SU-DHL-6 (cell line): ENCODE results near the gene SPO11.

Experiments used
- H2AFZ ChIP-seq: fragments of 200-600 bp; sonication (generic); 2 replicates; pipeline ENCODE4 v1.6.1; 2014; ENCODE audit warnings: low read depth, mild to moderate bottlenecking, moderate library complexity, mixed read lengths, antibody characterized with exemption, low read length; ENCODE audit not compliant: severe bottlenecking
- H3F3A ChIP-seq: fragments of 200-600 bp; shearing (Covaris generic); 2 replicates; pipeline ENCODE4 v1.6.0; 2016; ENCODE audit warnings: antibody characterized with exemption, mild to moderate bottlenecking; ENCODE audit not compliant: insufficient read depth
- H3K27ac ChIP-seq: fragments of 200-600 bp; sonication (generic); 2 replicates; pipeline ENCODE4 v1.5.1; 2016; ENCODE audit warnings: low read depth, mild to moderate bottlenecking, low read length, moderate library complexity, mixed read lengths
- H3K27me3 ChIP-seq: fragments of 200-600 bp; sonication (generic), shearing (Covaris generic); 2 replicates; pipeline ENCODE4 v1.6.0; 2014; ENCODE audit warnings: mild to moderate bottlenecking, low read length
- H3K36me3 ChIP-seq: fragments of 200-600 bp; sonication (generic); 2 replicates; pipeline ENCODE4 v1.6.1; 2014; ENCODE audit warnings: mild to moderate bottlenecking, low read length, mixed read lengths
- H3K4me2 ChIP-seq: fragments of 300-600, 200-600 bp; shearing (Covaris generic), sonication (generic); 2 replicates; pipeline ENCODE4 v1.6.0; 2014; ENCODE audit warnings: low read length, low read depth, mild to moderate bottlenecking; ENCODE audit not compliant: poor library complexity, severe bottlenecking
- H3K4me3 ChIP-seq: fragments of 200-600 bp; sonication (generic); 2 replicates; pipeline ENCODE4 v1.5.1; 2014; ENCODE audit warnings: antibody characterized with exemption, low read length, mild to moderate bottlenecking, mixed read lengths; ENCODE audit not compliant: insufficient read depth, poor library complexity, severe bottlenecking
- H3K79me2 ChIP-seq: fragments of 200-600 bp; sonication (generic); 2 replicates; pipeline ENCODE4 v1.6.1; 2014; ENCODE audit warnings: mild to moderate bottlenecking, low read length, moderate library complexity; ENCODE audit not compliant: insufficient read depth
- H3K9ac ChIP-seq: fragments of 200-600 bp; sonication (generic); 2 replicates; pipeline ENCODE4 v1.7.0; 2014; ENCODE audit warnings: mild to moderate bottlenecking, low read length
- H3K9me2 ChIP-seq: fragments of 200-600 bp; sonication (generic); replicated peaks from 2 replicates; pipeline ENCODE4 v1.6.1; 2014; ENCODE audit warnings: low read length; ENCODE audit not compliant: insufficient read depth
- H3K9me3 ChIP-seq: fragments of 200-600 bp; sonication (generic); 2 replicates; pipeline ENCODE4 v1.6.1; 2014; ENCODE audit warnings: low read length, mixed read lengths; ENCODE audit not compliant: insufficient read depth
- H4K20me1 ChIP-seq: fragments of 200-600 bp; sonication (generic); 2 replicates; pipeline ENCODE4 v1.6.1; 2014; ENCODE audit warnings: low read depth, mild to moderate bottlenecking, antibody characterized with exemption, low read length, moderate library complexity, mixed read lengths
- CTCF ChIP-seq: fragments of 200-600 bp; sonication (generic); IDR thresholded peaks from one replicate; pipeline ENCODE4 v1.5.1; 2017; ENCODE audit warnings: antibody characterized with exemption, mild to moderate bottlenecking, low read length, moderate library complexity; ENCODE audit not compliant: insufficient read depth, poor library complexity, severe bottlenecking
- EZH2phosphoT487 ChIP-seq: fragments of 200-600 bp; sonication (generic), shearing (Covaris generic); conservative IDR thresholded peaks from 2 replicates; pipeline ENCODE4 v1.6.1; 2018; ENCODE audit warnings: mild to moderate bottlenecking, antibody characterized with exemption, low read length, moderate library complexity, mixed read lengths

Gene SPO11

DNA sequence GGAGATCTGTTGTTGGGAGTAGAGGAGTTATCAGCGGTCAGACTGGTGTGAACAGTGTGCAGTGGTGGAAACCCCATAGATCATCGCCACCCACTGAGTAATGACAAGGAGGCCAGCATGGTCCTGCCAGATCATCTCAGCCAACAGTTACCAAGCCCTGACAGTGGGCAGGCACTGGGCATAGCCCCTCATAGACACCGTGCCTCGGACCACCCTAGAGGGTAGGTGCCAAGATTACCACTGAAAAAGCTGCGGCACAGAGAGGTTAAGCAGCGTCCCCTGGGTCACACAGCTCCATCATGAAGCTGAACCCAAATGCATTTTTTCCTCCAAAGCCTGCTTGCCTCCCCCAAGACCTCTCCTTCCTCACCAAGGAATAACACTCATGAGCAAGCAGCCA is 41.7 kb upstream of the SPO11 start:
- TF ChIP-seq EZH2phosphoT487 (no peak), CTCF (no peak)
- Histone ChIP-seq H3F3A (peaks cover 10% of the 10 kb centered on the region), H4K20me1 (no peaks in the 10 kb centered on the region), H3K79me2 (no peaks in the 10 kb centered on the region), H2AFZ (no peak overlapping the region), H3K4me3 (no peak overlapping the region), H3K9ac (no peak overlapping the region), H3K4me2 (no peak overlapping the region), H3K27ac (no peak overlapping the region), H3K27me3 (no peaks in the 10 kb centered on the region), H3K36me3 (no peaks in the 10 kb centered on the region), H3K9me2 (no peaks in the 10 kb centered on the region), H3K9me3 (no peaks in the 10 kb centered on the region)

GRCh38 chr20:57288651-57289277 is 40.8 kb upstream of the SPO11 start:
- Histone ChIP-seq H3K4me3 (no peak overlapping the region), H3K4me2 (no peak overlapping the region), H3K9ac (no peak overlapping the region), H2AFZ (no peak overlapping the region), H3K36me3 (no peaks in the 10 kb centered on the region), H3K9me3 (no peaks in the 10 kb centered on the region), H3F3A (peaks cover 10% of the 10 kb centered on the region), H3K9me2 (no peaks in the 10 kb centered on the region), H3K79me2 (no peaks in the 10 kb centered on the region), H3K27ac (no peak overlapping the region), H3K27me3 (no peaks in the 10 kb centered on the region), H4K20me1 (no peaks in the 10 kb centered on the region)
- no peak for TF ChIP-seq EZH2phosphoT487
- no peak for TF ChIP-seq CTCF

DNA sequence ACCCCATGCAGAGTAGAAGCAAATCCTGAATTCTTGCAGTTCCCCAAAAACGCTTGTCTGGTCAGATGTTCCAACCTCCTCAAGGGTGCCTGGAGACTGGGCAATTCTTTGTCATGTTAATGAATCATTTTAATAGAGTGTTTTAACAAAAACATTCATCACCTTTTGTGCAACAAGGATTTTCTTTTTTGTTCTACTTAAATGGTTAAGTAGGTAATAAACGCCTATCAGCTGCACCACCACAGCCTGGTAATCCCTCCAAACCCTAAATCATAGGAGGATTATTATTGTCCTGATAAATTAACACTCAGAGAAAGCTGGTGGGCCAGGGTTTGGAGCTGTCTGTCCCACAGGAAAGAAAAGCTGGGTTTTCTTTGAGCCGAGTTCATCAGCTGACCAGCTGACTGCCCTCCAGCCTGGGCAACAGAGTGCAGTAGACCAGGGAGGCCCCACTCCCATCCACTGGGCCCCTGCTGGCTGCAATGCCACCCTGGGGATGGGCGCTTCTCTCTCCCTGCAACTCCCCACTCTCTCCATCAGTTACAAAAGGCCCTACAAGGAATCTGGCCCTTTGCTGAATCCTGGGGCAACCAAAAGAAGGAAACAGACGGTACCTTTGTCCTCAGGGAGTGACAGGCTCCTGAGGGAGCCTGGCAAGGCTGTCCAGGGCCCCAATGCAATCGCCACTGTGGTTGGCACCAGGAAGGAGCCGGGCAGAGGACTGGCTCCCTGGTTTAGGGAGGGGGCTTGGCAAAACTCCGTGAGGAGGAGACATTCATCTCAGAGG is 40.0 kb upstream of the SPO11 start:
- H3K79me2 ChIP-seq = no peaks in the 10 kb centered on the region
- H3K9ac ChIP-seq = no peak overlapping the region
- H2AFZ ChIP-seq = no peak overlapping the region
- H3F3A ChIP-seq = peaks cover 4% of the 10 kb centered on the region
- H3K9me2 ChIP-seq = no peaks in the 10 kb centered on the region
- H3K4me3 ChIP-seq = no peak overlapping the region
- no peaks in the 10 kb centered on the region for H4K20me1 ChIP-seq
- no peaks in the 10 kb centered on the region for H3K36me3 ChIP-seq
- no peaks in the 10 kb centered on the region for H3K27me3 ChIP-seq
- no peak for TF ChIP-seq CTCF
- no peaks in the 10 kb centered on the region for H3K9me3 ChIP-seq
- no peak overlapping the region for H3K27ac ChIP-seq
- H3K4me2 ChIP-seq = no peak overlapping the region
